HG02885 (cell line): Measurements from ENCODE around the gene TNNC2.
"Not testable (repeated sequence)": the region's sequence is repeated elsewhere in the genome, so short reads cannot be mapped to it uniquely, and the experiment has no call there.

ENCODE experiments used
- ATAC-seq: cut with Tn5 transposase; IDR thresholded peaks from one replicate; pipeline ENCODE4 v1.9.1; 2021; ENCODE audit warnings: mild to moderate bottlenecking; ENCODE audit not compliant: unreplicated experiment, poor library complexity

Gene TNNC2

DNA sequence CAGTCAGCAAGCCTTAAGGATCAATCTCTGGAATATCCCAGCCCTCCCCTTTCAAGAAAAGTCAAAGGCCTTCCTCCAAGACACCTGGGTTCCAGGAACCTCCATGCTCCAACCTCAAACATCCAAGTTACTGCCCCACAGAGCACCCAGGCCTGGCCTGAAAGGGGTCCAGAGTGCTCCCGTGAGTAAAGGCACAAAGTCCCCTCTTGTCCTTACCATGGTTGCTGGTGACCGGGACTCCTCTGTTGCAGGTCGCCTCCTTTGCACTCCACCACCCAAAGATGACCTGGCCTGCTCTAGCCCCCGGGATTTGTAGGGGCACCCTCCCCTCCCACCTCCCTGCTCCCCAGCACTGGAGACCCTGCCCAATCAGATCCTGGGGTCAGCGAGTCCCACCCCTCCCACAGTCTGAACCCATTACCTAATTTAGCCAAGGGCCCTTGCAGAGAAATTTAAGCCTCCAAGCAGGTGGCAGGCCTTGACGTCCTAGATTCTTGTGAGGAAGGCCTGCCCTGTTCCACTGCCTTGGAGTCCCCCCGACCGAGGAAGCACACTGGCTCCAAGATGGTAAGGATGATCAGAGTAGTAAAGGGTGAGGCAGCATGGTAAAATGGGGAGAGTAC lies at the start of gene TNNC2:
Gene TNNC2, minus strand, starts transcription at position 283 of the 623 bp plus-strand sequence. Its CDS starts 64 bp downstream, at position 219.
- ATAC-seq = no peak

DNA sequence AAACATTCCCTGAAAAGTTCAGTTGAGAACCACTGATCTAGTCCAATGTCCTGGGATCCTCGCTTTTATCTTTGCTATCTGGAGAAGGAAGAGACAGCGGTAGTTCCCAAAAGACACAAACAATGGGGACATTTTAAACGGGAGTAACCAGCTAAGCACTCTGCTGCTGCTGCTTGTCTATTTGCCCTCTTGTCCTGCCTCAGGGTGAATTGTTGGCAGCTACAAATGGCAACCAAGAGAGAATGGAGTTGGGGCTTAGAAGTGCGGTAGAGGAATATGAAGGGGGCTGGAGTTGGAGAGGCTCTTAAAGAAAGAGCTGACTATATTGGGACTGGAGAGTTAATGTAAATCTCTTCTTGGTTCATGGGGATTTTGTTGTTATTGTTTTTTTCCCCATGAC lies 47.5 kb upstream of the TNNC2 start:
- no peak for ATAC-seq

DNA sequence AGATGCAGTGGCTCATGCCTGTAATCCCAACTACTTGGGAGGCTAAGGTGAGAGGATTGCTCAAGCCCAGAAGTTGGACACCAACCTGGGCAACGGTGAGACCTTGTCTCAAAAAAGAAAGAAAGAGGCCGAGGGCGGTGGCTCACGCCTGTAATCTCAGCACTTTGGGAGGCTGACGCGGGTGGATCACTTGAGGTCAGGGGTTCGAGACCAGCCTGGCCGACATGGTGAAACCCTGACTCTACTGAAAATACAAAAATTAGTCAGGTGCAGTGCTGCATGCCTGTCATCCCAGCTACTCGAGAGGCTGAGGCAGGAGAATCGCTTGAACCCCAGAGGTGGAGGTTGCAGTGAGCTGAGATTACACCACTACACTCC lies 47.0 kb upstream of the TNNC2 start:
- ATAC-seq = not testable (repeated sequence)

DNA sequence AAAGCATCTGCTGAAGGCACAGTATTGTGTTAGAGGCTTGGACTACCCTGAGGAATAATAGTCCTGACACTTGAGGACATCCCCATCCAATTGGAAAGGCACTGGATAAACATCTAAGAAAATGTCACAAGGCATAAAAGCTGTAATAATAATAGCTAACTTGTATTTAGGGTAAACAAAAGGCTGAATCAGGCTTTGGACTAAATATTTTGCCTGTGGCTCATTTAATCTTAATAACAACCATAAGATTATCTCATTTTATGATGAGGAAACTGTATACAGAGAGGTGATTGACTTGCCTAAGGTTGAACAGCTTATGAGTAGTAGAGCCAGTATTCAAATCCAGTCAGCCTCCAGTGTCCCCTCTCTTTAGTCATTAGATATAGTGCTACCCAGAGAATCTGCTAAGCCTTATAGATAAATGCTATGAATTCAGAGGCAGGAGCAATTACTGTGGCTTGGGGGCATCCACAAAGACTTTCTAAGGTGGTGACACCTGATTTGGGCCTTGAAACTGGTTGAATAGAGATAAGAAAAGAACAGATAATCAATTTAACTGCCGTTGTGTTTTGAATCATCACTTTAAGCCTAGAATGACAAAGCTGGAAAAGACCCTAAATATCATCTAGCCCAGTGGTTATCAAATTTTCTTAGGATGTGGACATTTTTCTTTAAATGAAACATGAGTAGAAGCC lies 46.4 kb upstream of the TNNC2 start:
- no peak for ATAC-seq

DNA sequence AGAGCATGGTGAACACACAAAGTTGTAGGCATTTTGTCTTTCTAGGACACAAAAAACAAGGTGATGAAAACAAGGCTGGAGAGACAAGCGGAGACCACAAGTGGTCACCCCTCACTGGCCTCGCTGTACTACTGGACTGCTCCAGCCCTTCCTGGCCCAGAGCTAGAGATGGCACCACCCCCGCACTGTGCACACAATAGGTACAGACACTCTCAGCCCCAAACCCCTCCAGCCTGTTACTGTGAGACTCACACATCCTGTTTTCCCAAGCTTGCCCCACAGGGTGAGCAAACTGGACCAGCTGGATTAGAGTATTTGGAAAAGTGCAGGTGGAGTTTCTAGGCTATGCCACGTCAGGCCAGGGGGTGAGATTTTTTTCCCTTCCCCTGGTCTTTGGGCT lies 45.5 kb upstream of the TNNC2 start:
- no peak for ATAC-seq

DNA sequence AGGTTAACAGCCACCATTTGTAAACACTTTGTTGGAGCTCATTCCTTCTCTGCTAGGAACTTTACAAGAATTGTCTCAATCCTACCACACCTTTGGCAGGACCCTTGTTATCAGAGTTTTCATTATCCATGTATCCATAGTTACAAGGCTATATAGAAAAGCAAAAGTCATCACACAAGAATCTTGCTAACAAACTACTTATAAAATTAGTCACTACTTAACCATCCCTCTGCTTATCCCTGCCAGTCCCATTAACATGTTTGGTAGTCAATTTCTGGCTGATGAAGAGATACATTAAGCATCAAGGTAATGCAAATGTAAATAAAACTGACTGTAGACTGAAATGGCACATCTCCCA lies 40.7 kb upstream of the TNNC2 start:
- no peak for ATAC-seq

DNA sequence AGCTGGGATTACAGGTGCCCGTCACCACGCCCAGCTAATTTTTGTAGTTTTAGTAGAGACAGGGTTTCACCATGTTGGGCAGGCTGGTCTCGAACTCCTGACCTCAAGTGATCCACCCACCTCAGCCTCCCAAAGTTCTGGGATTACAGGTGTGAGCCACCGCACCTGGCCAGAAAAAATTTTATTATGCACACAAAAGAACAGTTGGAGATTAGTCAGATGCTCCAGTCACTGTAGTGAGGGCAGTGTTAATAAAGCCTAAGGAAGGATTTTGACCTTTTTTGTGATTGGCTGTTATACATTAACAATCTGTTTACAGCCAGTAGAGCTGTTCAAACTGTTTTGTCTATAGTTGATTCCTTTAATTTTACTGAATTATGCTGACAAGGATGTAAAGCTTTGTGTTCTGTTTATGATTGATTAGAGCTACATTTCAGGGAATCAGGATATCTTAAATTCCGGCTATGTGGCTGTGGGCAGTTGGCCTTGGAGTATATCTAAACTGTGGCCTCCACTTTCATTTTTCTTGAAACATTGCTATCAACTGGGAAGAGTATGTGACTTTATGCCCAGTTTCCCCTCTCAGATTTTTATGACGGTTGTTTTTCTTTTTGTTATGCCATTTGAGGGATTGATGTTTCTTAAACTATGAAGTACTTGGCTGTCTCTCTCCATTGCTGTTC lies 40.2 kb upstream of the TNNC2 start:
- no peak for ATAC-seq

DNA sequence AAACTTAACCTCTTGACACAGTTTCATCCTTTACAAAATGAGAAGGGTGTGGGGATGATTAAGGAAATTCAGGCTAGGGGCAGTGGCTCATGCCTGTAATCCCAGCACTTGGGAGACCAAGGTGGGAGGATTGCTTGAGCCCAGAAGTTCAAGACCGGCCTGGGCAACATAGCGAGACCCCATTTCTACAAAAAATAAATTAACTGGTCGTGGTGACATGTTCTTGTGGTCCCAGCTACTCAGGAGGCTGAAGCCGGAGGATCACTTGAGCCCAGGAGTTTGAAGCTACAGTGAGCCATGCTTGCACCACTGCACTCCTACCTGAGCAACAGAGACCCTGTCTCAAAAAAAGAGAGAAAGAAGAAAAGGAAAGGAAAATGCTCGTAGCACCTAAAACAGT lies 39.3 kb upstream of the TNNC2 start:
- ATAC-seq = no peak

DNA sequence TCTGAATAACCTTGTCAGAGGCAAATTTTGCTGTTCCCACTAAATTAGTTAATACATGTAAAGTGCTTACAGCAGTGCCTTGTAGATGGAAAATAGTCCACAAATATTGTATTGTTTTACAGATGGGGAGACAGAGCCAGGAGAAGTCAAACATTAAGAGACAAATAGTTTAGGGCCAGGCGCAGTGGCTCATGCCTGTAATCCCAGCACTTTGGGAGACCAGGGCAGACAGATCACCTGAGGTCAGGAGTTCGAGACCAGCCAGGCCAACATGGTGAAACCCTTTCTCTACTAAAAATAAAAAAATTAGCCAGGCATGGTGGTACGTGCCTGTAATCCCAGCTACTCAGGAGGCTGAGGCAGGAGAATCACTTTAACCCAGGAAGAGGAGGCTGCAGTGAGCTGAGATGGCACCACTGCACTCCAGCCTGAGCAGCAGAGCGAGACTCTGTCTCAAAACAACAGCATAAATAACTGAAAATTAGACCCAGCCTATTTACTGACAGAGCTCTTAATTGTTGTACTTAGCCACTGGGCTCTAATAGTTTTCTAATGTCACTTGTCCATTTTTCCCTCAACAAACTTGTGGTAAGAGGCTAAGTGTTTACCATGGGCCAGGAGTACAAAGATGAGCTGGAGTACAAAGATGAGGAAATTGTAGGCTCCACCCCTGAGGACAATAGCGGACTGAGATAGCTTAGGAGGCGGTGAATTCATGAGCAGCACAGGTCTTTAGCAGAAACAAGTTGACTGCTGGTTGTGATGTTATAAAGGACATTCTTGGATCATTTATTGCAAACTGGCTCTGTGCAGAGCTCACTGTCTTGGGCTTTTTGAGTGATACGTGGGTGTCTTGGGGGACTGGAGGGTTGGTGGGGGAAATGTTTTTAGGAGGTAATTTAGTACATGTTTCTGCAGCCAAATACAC lies 36.7 kb upstream of the TNNC2 start:
- ATAC-seq = no peak

DNA sequence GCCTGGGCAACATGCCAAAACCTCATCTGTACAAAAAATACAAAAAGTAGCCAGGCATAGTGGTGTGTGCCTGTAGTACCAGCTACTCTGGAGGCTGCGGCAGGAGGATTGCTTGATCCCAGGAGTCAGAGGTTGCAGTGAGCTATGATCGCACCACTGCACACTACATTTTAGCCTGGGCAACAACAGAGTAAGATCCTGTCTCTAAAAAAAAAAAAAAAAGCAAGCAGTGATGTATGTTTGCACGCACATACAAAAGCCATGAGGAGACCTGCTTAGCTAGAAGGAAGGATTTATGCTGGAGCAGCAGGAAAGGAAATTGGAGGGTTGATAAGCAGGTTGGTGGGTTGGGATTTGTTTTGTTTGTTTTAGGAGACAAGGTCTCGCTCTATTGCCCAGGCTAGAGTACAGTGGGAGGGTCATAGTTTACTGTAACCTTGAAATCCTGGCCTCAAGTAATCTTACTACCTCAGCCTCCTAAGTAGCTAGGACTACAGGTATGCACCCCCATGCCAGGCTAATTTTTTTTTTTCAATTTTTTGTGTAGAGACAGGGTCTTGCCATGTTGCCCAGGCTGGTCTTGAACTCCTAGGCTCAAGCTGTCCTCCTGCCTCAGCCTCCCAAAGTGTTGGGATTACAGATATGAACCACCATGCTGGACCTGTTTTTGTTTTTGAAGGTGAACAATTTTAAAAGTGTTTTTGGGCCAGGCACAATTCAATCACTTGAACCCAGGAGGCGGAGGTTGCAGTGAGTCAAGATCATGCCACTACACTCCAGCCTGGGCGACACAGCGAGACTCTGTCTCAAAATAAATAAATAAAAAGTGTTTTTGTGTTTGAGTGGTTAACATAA lies 34.3 kb upstream of the TNNC2 start:
- ATAC-seq = no peak

DNA sequence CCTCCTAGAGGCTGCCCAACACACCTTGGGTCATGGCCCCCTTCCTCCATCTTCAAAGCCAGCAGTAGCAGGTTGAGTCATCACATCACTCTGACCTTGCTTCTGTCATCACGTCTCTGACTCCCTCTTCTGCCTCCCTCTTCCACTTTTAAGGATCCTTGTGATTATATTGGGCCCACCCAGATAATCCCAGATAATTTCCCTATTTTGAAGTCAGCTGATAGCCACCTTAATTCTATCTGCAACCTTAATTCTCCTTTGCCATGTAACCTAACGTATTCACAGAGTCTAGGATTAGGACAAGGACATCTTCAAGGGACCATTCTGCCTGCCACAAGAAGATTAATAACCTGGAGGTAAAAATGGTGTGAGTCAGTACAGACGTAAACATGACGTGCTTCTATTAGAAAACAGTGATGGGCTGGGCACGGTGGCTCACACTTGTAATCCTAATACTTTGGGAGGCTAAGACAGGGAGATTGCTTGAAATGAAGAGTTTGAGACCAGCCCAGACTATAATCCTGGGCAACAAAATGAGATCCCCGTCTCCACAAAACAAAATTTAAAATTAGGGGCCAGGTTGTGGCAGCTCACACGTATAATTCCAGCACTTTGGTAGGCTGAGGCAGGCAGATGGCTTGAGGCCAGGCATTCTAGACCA lies 33.6 kb upstream of the TNNC2 start:
- ATAC-seq = no peak

DNA sequence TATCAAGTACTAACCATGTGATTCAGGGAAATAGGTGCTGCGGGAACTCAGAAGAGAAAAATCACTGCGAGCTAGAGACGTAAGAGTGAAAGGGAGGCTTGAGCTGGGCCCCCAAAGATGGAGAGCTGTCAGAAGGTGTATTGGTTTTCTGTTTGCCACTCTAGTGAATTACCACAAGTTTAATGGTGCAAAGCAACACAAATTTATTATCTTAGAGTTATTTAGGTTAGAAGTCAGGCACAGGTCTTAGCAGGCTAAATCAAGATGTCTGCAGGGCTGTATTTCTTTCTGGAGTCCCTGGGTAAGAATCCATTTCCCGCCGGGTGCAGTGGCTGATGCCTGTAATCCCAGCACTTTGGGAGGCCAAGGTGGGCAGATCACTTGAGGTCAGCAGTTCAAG lies 32.8 kb upstream of the TNNC2 start:
- no peak for ATAC-seq

DNA sequence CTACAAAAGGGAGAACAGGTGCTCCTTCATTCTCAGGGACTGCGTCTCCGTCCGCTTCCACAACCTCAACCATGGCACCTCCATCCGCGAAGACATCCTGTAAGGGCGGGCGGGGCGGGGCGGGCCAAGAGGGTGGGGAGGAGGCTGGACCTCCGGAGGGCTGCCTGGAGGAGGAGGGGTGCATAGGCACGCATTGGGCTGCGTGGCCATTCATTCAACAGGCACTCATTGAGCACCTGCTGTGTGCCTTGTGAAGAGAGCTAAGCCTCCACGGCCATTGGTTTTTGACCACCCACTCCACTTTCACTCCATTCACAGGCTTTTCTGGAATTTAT lies 30.7 kb upstream of the TNNC2 start:
- peak; percentile 20 for ATAC-seq

DNA sequence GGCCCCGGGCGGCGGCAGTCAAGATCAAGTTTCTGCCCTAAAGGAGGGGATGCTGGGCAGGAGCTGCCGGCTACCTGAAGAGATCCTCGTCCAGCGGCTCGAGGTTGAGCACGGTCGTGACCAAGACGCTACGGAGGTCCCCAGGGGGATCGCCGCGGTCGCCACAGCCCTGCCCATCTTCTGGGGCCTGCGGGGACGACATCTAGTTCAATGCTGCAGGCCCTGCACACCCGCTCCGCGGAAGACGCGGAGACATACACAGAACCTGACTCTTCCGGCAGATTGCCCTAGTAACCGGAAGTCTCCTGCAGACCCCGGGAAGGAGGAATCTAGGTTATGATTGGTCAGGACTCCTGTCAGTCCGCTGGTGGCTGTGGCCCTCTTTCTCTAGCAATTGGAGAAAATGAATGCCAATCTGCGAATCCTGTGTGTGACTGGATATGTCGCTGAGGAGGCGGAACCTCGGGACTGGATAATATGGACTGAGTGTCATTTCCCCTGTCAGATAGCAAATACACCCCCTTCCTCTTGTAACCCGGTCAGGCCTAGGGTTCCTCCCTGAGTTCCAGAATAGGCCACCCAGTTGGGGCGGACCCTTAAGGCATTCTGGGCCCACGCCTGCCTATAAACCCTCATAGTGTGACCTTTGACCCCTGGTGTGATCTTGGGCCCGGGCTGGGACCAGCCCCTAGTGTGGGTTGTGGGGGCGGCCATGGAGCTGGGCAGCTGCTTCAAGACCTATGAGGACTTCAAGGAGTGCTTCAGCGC lies 30.2 kb upstream of the TNNC2 start, which contains the start of the genes ACOT8 and ZSWIM3:
Gene ACOT8, minus strand, starts transcription at position 279 of the 768 bp plus-strand sequence. Its CDS starts 77 bp downstream, at position 202.
Gene ZSWIM3, plus strand, starts transcription at position 501 of the 768 bp plus-strand sequence. Its CDS starts 212 bp downstream, at position 713.
- peak; percentile 93 for ATAC-seq

DNA sequence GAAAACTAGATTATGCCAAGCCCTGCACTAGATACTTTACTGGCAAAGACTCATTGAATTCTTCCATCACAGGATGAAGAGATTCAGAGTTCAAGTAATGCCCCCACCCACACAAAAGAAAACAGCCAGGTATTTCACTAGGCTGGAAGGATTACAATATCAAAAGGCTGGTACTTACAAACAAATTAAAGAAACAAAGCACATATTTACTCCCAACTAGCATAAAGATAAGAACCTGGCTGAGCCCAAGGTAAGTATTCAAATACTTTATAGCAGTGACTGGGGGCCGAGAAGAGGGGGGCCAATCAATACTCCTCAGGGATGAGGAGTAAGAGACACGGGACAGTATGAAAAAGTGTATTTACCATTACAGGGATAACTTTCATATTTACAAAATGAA lies 26.4 kb upstream of the TNNC2 start:
- ATAC-seq = no peak

DNA sequence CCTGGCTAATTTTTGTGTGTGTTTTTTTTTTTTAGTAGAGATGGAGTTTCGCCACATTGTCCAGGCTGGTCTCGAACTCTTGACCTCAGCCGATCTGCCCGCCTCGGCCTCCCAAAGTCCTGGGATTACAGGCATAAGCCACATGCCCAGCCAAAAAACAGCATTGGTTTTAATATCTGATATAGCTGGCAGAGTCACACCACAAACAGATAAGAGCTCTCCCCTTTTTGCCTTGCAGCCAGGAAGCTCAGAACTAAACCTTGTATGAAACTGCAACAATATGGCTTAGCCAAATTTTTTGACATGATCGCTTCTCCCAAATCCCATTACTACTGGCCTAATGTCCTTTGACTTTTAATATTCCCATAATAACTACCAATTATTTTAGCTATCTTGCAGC lies 25.2 kb upstream of the TNNC2 start:
- no peak for ATAC-seq

DNA sequence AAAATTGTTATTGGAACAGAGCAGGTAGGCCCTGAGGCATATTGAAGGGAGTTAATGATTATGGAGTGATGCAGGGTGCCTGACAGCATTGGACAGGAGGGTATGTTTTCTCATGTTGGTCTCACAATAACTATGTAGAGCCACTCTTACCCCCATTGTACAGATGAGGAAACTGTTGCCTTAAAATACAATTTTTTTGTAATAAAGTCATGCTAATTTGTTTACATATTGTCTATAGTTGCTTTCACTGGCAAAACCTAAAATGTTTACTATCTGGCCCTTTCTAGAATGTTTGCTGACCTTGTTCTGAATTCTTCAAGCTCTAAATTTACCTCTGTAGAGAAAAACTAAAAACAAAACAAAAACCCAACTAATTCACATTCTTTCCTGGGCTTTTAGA lies 24.4 kb upstream of the TNNC2 start:
- ATAC-seq = no peak

DNA sequence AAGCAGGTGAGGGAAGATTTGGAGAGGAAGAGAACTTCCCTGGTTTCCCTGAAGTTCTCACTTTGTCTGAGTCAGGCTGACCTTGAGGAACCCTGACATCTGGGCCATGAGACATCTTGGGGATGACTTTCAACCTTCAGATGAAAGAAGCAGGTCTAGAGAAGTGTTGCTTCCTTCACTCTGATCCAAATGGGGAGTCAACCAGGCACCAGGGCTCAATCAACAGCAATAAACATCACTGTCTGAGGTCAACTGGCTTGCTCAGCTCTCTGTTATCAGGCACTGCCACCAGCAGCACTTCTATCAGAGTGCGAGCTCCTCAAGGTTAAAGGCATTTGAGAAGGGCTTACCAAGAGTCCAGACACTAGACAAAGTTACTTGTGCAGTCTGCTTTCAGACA lies 23.8 kb upstream of the TNNC2 start:
- ATAC-seq = no peak
